Panc1 (cell line): ENCODE results near the gene ZSCAN21. TPM values are rescaled to one million over a fixed set of nuclear protein-coding genes. Genes with fewer than 3 reads are reported as not detected.

Source experiments
- ATAC-seq: fragments of 200-7000 bp; cut with Tn5 transposase; 2 replicates; pipeline ENCODE4 v1.9.1; 2020; ENCODE audit warnings: mild to moderate bottlenecking, moderate library complexity
- BruUV-seq: library from RNA; stranded (reverse); fragments of 400-500 nt; replicated peaks from 2 replicates; lab custom pipeline; 2021; lab: Mats Ljungman, UMichigan
- CTCF ChIA-PET: fragments of 300-600 bp; sonication (Branson Sonifier 250); formaldehyde crosslinking; loops from one replicate; lab custom pipeline; 2022; ENCODE audit warnings: antibody characterized with exemption; lab: Charles Lee
- POLR2A ChIA-PET: fragments of 300-600 bp; sonication (Branson Sonifier 250); formaldehyde crosslinking; loops from one replicate; lab custom pipeline; 2022; ENCODE audit warnings: antibody characterized with exemption; lab: Charles Lee
- DNase-seq: peaks from one replicate; pipeline ENCODE4 v3.0.0-alpha.2; 2010; ENCODE audit warnings: low read depth, low spot score
- H3K27ac ChIP-seq: 2 replicates; pipeline ENCODE4 v1.5.1; 2011; ENCODE audit warnings: mild to moderate bottlenecking, low read length, inconsistent platforms
- H3K27me3 ChIP-seq: fragments of 200-500 bp; sonication (Bioruptor generic); 2 replicates; pipeline ENCODE4 v1.6.0; 2014; ENCODE audit warnings: low read length, inconsistent platforms; ENCODE audit not compliant: control insufficient read depth, insufficient read depth
- H3K36me3 ChIP-seq: fragments of 200-500 bp; sonication (Bioruptor generic); 2 replicates; pipeline ENCODE4 v1.5.1; 2014; ENCODE audit warnings: inconsistent platforms, mild to moderate bottlenecking, low read length, moderate library complexity; ENCODE audit not compliant: control insufficient read depth, insufficient read depth
- H3K4me1 ChIP-seq: 2 replicates; pipeline ENCODE4 v1.5.1; 2011; ENCODE audit warnings: inconsistent platforms, mild to moderate bottlenecking, low read length, moderate library complexity; ENCODE audit not compliant: control insufficient read depth, insufficient read depth
- H3K4me3 ChIP-seq, 2 experiments: 2 replicates each; pipeline ENCODE4 v1.5.1; 2011 to 2012; ENCODE audit warnings: low read depth in 2 of 2, low read length in 2 of 2, mild to moderate bottlenecking in 2 of 2, inconsistent platforms in 1 of 2, moderate library complexity in 1 of 2
- H3K9me3 ChIP-seq: fragments of 200-500 bp; sonication (Bioruptor generic); 2 replicates; pipeline ENCODE4 v1.5.1; 2014; ENCODE audit warnings: low read depth, mild to moderate bottlenecking, inconsistent platforms, low read length, moderate library complexity; ENCODE audit not compliant: control insufficient read depth, insufficient read depth
- CTCF ChIP-seq: fragments of 450-650 bp; IDR thresholded peaks from 2 replicates; pipeline ENCODE4 v1.5.1; 2017; ENCODE audit warnings: mild to moderate bottlenecking
- POLR2AphosphoS5 ChIP-seq: IDR thresholded peaks from 2 replicates; pipeline ENCODE4 v1.6.1; 2012; ENCODE audit warnings: mild to moderate bottlenecking, low read depth, low read length, moderate library complexity
- REST ChIP-seq, 2 experiments: IDR thresholded peaks; 2 replicates each; pipeline ENCODE4 v1.6.1; 2011 to 2012; ENCODE audit warnings: low read depth in 2 of 2, control low read depth in 1 of 2, low read length in 1 of 2, mild to moderate bottlenecking in 1 of 2, moderate library complexity in 1 of 2; ENCODE audit not compliant: insufficient read depth in 1 of 2
- SIN3A ChIP-seq: IDR thresholded peaks from 2 replicates; pipeline ENCODE4 v1.6.1; 2012; ENCODE audit warnings: low read depth, mild to moderate bottlenecking, low read length, moderate library complexity, borderline replicate concordance; ENCODE audit not compliant: insufficient read depth
- TCF7L2 ChIP-seq: IDR thresholded peaks from 2 replicates; pipeline ENCODE4 v1.6.1; 2011; ENCODE audit warnings: mild to moderate bottlenecking, low read depth, low read length, inconsistent platforms
- in situ Hi-C: cut with HindIII; loops from 2 replicates; pipeline ENCODE4 v1.10.0; 2016; ENCODE audit warnings: low sequenced_read_pairs, low pct_unique_long_range_greater_than_20kb
- intact Hi-C: fragments of 100-400 bp; cut with micrococcal nuclease; formaldehyde crosslinking; loops from one replicate; pipeline ENCODE4 v1.10.0; 2022; ENCODE audit not compliant: unreplicated experiment
- total RNA-seq: library from RNA; stranded (reverse); gene quantifications from one replicate; pipeline ENCODE4 v1.2.1, GENCODE V29; 2021; ENCODE audit not compliant: unreplicated experiment

The ZSCAN21 gene
- total RNA-seq, 1 experiment from 2014 or later, result 13.4 TPM

- ChIA-PET CTCF (no interaction called here), POLR2A (interaction anchor here (0.6 kb wide), 1 partner anchor 12 kb away, joined by 3 read pairs; the partner anchor contains the start of genes AP4M1 and MCM7)
- DNase-seq, result no peak
Observed at GRCh38 chr7:100089458-100090196, 40.1 kb downstream of the ZSCAN21 start.

More at GRCh38 chr7:100089458-100090196, 40.1 kb downstream of the ZSCAN21 start:
- Histone ChIP-seq H3K9me3 (no peaks in the 10 kb centered on the region), H3K36me3 (peaks cover 9% of the 10 kb centered on the region), H3K4me3 (peak overlapping the region; percentile 81 to 84), H3K27me3 (no peaks in the 10 kb centered on the region), H3K4me1 (peaks cover 30% of the 10 kb centered on the region), H3K27ac (peak overlapping the region; percentile 96)
- no peak for TF ChIP-seq TCF7L2
- TF ChIP-seq POLR2AphosphoS5, result no peak
- TF ChIP-seq CTCF, result no peak
- TF ChIP-seq REST (IDR thresholded peaks at IDR 0.05; ENCODE audit: insufficient read depth in 1 of 2, low read depth in 2 of 2, low read length in 1 of 2), result no peak
- no peak for TF ChIP-seq SIN3A
- in situ Hi-C loops (no loop called here), intact Hi-C loops (loop anchor here (10.0 kb wide), 1 partner anchor 95 kb away; no protein-coding TSS in a partner anchor)
- BruUV-seq, result no TSS peak
- no peak for ATAC-seq
